Activated CD4-positive, alpha-beta T cell treated with anti-CD3 and anti-CD28 coated beads, Interleukin-2, amount 10 ng/mL, durations not matched to agents 24 days and 14 days (primary cell): ENCODE data around the gene SHQ1. TPM values are rescaled to one million over a fixed set of nuclear protein-coding genes. Genes with fewer than 3 reads are reported as not detected.

Experiments used
- DNase-seq: peaks from one replicate; pipeline ENCODE4 v3.0.0; 2022
- H3K27ac Mint-ChIP-seq: one replicate; pipeline ENCODE4 v1.8.0; 2022; ENCODE audit warnings: mild to moderate bottlenecking, mixed read lengths
- H3K27me3 Mint-ChIP-seq: one replicate; pipeline ENCODE4 v1.8.0; 2022; ENCODE audit warnings: mixed read lengths
- H3K36me3 Mint-ChIP-seq: one replicate; pipeline ENCODE4 v1.8.0; 2022; ENCODE audit warnings: low read depth, mild to moderate bottlenecking, mixed read lengths
- H3K4me1 Mint-ChIP-seq: one replicate; pipeline ENCODE4 v1.8.0; 2021; ENCODE audit warnings: mixed read lengths
- H3K4me3 Mint-ChIP-seq: one replicate; pipeline ENCODE4 v1.8.0; 2022; ENCODE audit warnings: mild to moderate bottlenecking, moderate library complexity, mixed read lengths
- H3K9me3 Mint-ChIP-seq: one replicate; pipeline ENCODE4 v1.8.0; 2021; ENCODE audit warnings: mixed read lengths
- intact Hi-C: fragments of 100-400 bp; cut with micrococcal nuclease; formaldehyde crosslinking; loops from one replicate; pipeline ENCODE4 v1.15.1; 2023
- total RNA-seq: library from RNA; stranded (reverse); gene quantifications from 2 replicates; pipeline ENCODE4 v1.2.3, GENCODE V29; 2022

Gene SHQ1
- total RNA-seq, 1 donor from 2014 or later = 46.8 TPM

GRCh38 chr3:72887705-72888545, 39.7 kb upstream of the SHQ1 start, which contains the start of gene GXYLT2:
TSS of gene GXYLT2 (plus strand) at chr3:72888046. CDS start at chr3:72888234, 188 bp downstream.
- intact Hi-C loops = no loop called here
- H3K9me3 Mint-ChIP-seq = peaks cover 11% of the 10 kb centered on the region
- H3K27me3 Mint-ChIP-seq = peaks cover 83% of the 10 kb centered on the region

GRCh38 chr3:72887343-72887704, 39.1 kb upstream of the SHQ1 start:
- peak overlapping the region; percentile 82 for H3K4me3 Mint-ChIP-seq
- H3K27ac Mint-ChIP-seq = no peak overlapping the region
- H3K4me1 Mint-ChIP-seq = peaks cover 8% of the 10 kb centered on the region
- peaks cover 11% of the 10 kb centered on the region for H3K9me3 Mint-ChIP-seq
- H3K36me3 Mint-ChIP-seq = peaks cover 2% of the 10 kb centered on the region
- peaks cover 81% of the 10 kb centered on the region for H3K27me3 Mint-ChIP-seq
- no peak for DNase-seq
- intact Hi-C loops = no loop called here

More at GRCh38 chr3:72887705-72888545, 39.7 kb upstream of the SHQ1 start, which contains the start of gene GXYLT2:
- Mint-ChIP-seq H3K4me3 (peak within 1 kb of the TSS; percentile 82), H3K4me1 (peaks cover 8% of the 10 kb centered on the region), H3K27ac (no peak within 1 kb of the TSS), H3K36me3 (peaks cover 2% of the 10 kb centered on the region)
- DNase-seq = peak; percentile 79

GRCh38 chr3:72872183-72872582, 23.9 kb upstream of the SHQ1 start:
- H3K4me1 Mint-ChIP-seq = no peaks in the 10 kb centered on the region
- H3K36me3 Mint-ChIP-seq = no peaks in the 10 kb centered on the region
- no peak overlapping the region for H3K27ac Mint-ChIP-seq
- H3K27me3 Mint-ChIP-seq = peaks cover 5% of the 10 kb centered on the region
- intact Hi-C loops = no loop called here
- H3K4me3 Mint-ChIP-seq = no peak overlapping the region
- no peaks in the 10 kb centered on the region for H3K9me3 Mint-ChIP-seq
- no peak for DNase-seq

- no peak for DNase-seq
- H3K27ac Mint-ChIP-seq = no peak overlapping the region
- no peaks in the 10 kb centered on the region for H3K9me3 Mint-ChIP-seq
- no peaks in the 10 kb centered on the region for H3K4me1 Mint-ChIP-seq
- intact Hi-C loops = no loop called here
- H3K36me3 Mint-ChIP-seq = no peaks in the 10 kb centered on the region
- H3K27me3 Mint-ChIP-seq = peaks cover 9% of the 10 kb centered on the region
- no peak overlapping the region for H3K4me3 Mint-ChIP-seq
Measured at GRCh38 chr3:72862314-72863090, 14.3 kb upstream of the SHQ1 start.

- no peaks in the 10 kb centered on the region for H3K4me1 Mint-ChIP-seq
- H3K36me3 Mint-ChIP-seq = no peaks in the 10 kb centered on the region
- intact Hi-C loops = no loop called here
- no peak overlapping the region for H3K27ac Mint-ChIP-seq
- no peak overlapping the region for H3K4me3 Mint-ChIP-seq
- peaks cover 4% of the 10 kb centered on the region for H3K27me3 Mint-ChIP-seq
- DNase-seq = no peak
- H3K9me3 Mint-ChIP-seq = no peaks in the 10 kb centered on the region
Measured at GRCh38 chr3:72860846-72861245, 12.6 kb upstream of the SHQ1 start.

GRCh38 chr3:72860053-72860452, 11.8 kb upstream of the SHQ1 start:
- Mint-ChIP-seq H3K4me1 (no peaks in the 10 kb centered on the region), H3K27me3 (peaks cover 8% of the 10 kb centered on the region), H3K36me3 (no peaks in the 10 kb centered on the region), H3K27ac (no peak overlapping the region), H3K4me3 (no peak overlapping the region), H3K9me3 (no peaks in the 10 kb centered on the region)
- no peak for DNase-seq
- intact Hi-C loops = no loop called here

- H3K9me3 Mint-ChIP-seq = no peaks in the 10 kb centered on the region
- no peak overlapping the region for H3K4me3 Mint-ChIP-seq
- H3K4me1 Mint-ChIP-seq = peaks cover 1% of the 10 kb centered on the region
- no peak for DNase-seq
- intact Hi-C loops = no loop called here
- H3K27ac Mint-ChIP-seq = no peak overlapping the region
- peaks cover 15% of the 10 kb centered on the region for H3K27me3 Mint-ChIP-seq
- no peaks in the 10 kb centered on the region for H3K36me3 Mint-ChIP-seq
Measured at GRCh38 chr3:72855001-72855400, 6.8 kb upstream of the SHQ1 start.

GRCh38 chr3:72848703-72849081, 447 bp upstream of the SHQ1 start:
- Mint-ChIP-seq H3K9me3 (no peaks in the 10 kb centered on the region), H3K36me3 (peaks cover 11% of the 10 kb centered on the region), H3K4me3 (peak overlapping the region; percentile 93), H3K4me1 (peaks cover 41% of the 10 kb centered on the region), H3K27me3 (no peaks in the 10 kb centered on the region), H3K27ac (peak overlapping the region; percentile 91)
- no peak for DNase-seq
- intact Hi-C loops = loop anchor here (1.0 to 10.0 kb wide), 6 partner anchors 28 to 1126 kb away; partner anchors contain the start of gene PPP4R2

GRCh38 chr3:72847282-72847681, 963 bp downstream of the SHQ1 start:
- H3K9me3 Mint-ChIP-seq = no peaks in the 10 kb centered on the region
- H3K27me3 Mint-ChIP-seq = no peaks in the 10 kb centered on the region
- H3K4me1 Mint-ChIP-seq = peaks cover 41% of the 10 kb centered on the region
- no peak for DNase-seq
- peaks cover 15% of the 10 kb centered on the region for H3K36me3 Mint-ChIP-seq
- peak overlapping the region; percentile 91 for H3K27ac Mint-ChIP-seq
- H3K4me3 Mint-ChIP-seq = peak overlapping the region; percentile 93
- intact Hi-C loops = loop anchor here (5.0 to 10.0 kb wide), 3 partner anchors 365 to 1125 kb away; no protein-coding TSS in a partner anchor

- Mint-ChIP-seq H3K9me3 (no peaks in the 10 kb centered on the region), H3K27me3 (no peaks in the 10 kb centered on the region), H3K36me3 (peaks cover 25% of the 10 kb centered on the region), H3K27ac (no peak overlapping the region), H3K4me3 (peak overlapping the region; percentile 93), H3K4me1 (peaks cover 41% of the 10 kb centered on the region)
- DNase-seq = no peak
- intact Hi-C loops = loop anchor here (5.0 to 10.0 kb wide), 3 partner anchors 364 to 1124 kb away; no protein-coding TSS in a partner anchor
Measured at GRCh38 chr3:72846166-72846565, 2.1 kb downstream of the SHQ1 start.

GRCh38 chr3:72844436-72844993, 3.7 kb downstream of the SHQ1 start:
- intact Hi-C loops = loop anchor here (10.0 kb wide), 1 partner anchor 870 kb away; no protein-coding TSS in a partner anchor
- H3K27ac Mint-ChIP-seq = peak overlapping the region; percentile 62
- peaks cover 39% of the 10 kb centered on the region for H3K4me1 Mint-ChIP-seq
- no peak for DNase-seq
- peaks cover 32% of the 10 kb centered on the region for H3K36me3 Mint-ChIP-seq
- H3K9me3 Mint-ChIP-seq = no peaks in the 10 kb centered on the region
- peak overlapping the region; percentile 25 for H3K4me3 Mint-ChIP-seq
- no peaks in the 10 kb centered on the region for H3K27me3 Mint-ChIP-seq

GRCh38 chr3:72839057-72839456, 9.2 kb downstream of the SHQ1 start:
- Mint-ChIP-seq H3K4me3 (no peak overlapping the region), H3K4me1 (peaks cover 5% of the 10 kb centered on the region), H3K9me3 (no peaks in the 10 kb centered on the region), H3K27me3 (no peaks in the 10 kb centered on the region), H3K36me3 (peaks cover 48% of the 10 kb centered on the region), H3K27ac (no peak overlapping the region)
- DNase-seq = no peak
- intact Hi-C loops = no loop called here

GRCh38 chr3:72836923-72837322, 11.3 kb downstream of the SHQ1 start:
- intact Hi-C loops = no loop called here
- Mint-ChIP-seq H3K4me3 (no peak overlapping the region), H3K36me3 (peaks cover 45% of the 10 kb centered on the region), H3K4me1 (peaks cover 2% of the 10 kb centered on the region), H3K9me3 (no peaks in the 10 kb centered on the region), H3K27ac (no peak overlapping the region), H3K27me3 (no peaks in the 10 kb centered on the region)
- DNase-seq = no peak

- intact Hi-C loops = no loop called here
- no peak overlapping the region for H3K27ac Mint-ChIP-seq
- H3K4me3 Mint-ChIP-seq = no peak overlapping the region
- no peaks in the 10 kb centered on the region for H3K9me3 Mint-ChIP-seq
- H3K27me3 Mint-ChIP-seq = no peaks in the 10 kb centered on the region
- DNase-seq = no peak
- H3K4me1 Mint-ChIP-seq = peaks cover 2% of the 10 kb centered on the region
- peaks cover 44% of the 10 kb centered on the region for H3K36me3 Mint-ChIP-seq
Measured at GRCh38 chr3:72836416-72836815, 11.8 kb downstream of the SHQ1 start.
